Right lobe of liver (tissue), 6 donors: ENCODE results near the gene CTDSPL. TPM values are rescaled to one million over a fixed set of nuclear protein-coding genes. Genes with fewer than 3 reads are reported as not detected.

Experiments
- ATAC-seq, 4 donors: fragments of 200-7000 bp; cut with Tn5 transposase; one replicate each; pipeline ENCODE4 v1.9.1; 2020; ENCODE audit warnings: mild to moderate bottlenecking in 4 of 4, moderate library complexity in 4 of 4
- DNase-seq, 3 donors: peaks; one replicate each; pipeline ENCODE4 v3.0.0-alpha.2; 2020
- H3K27ac ChIP-seq, 3 donors: fragments of 200-600 bp; one replicate each; pipeline ENCODE4 v1.8.0; 2022
- H3K27me3 ChIP-seq, 2 donors: fragments of 200-600 bp; one replicate each; pipeline ENCODE4 v1.8.0; 2022
- H3K36me3 ChIP-seq, 4 donors: fragments of 200-600 bp; sonication (generic) in 1 of 4; one replicate each; pipeline versions ENCODE4 v1.5.1 to v1.8.0; 2017 to 2022; ENCODE audit warnings: control low read depth in 1 of 4
- H3K4me1 ChIP-seq, 4 donors: fragments of 200-600 bp; sonication (generic) in 1 of 4; one replicate each; pipeline versions ENCODE4 v1.5.1 to v1.8.0; 2017 to 2022; ENCODE audit warnings: control low read depth in 1 of 4
- H3K4me3 ChIP-seq, 3 donors: fragments of 200-600 bp; one replicate each; pipeline ENCODE4 v1.8.0; 2022
- H3K9me3 ChIP-seq, 4 donors: fragments of 200-600 bp; sonication (generic) in 1 of 4; one replicate each; pipeline versions ENCODE4 v1.5.1 to v1.8.0; 2017 to 2022; ENCODE audit warnings: control low read depth in 1 of 4
- POLR2A ChIP-seq: fragments of 450-650 bp; IDR thresholded peaks from one replicate; pipeline ENCODE4 v1.6.1; 2017; ENCODE audit warnings: antibody characterized with exemption, mild to moderate bottlenecking
- WGBS: methylation state at CpG from one replicate; pipeline ENCODE4 v1.1.6; 2018; ENCODE audit warnings: low coverage, low lambda C conversion rate; ENCODE audit not compliant: insufficient coverage; ENCODE audit errors: missing lambda C conversion rate; 5-methylcytosine and 5-hydroxymethylcytosine counted together
- intact Hi-C, 2 donors: fragments of 100-400 bp; cut with DNase I; formaldehyde crosslinking; loops; one replicate each; pipeline versions ENCODE4 v1.11.2 to v1.14.1; 2022
- total RNA-seq, 6 experiments: library from RNA; depleted of rRNA in 2 of 6; stranded (reverse); fragments of >200 nt in 2 of 6; fragmentation: NEBNext Ultra II Directional in 3 of 6; extraction: Animal tissue kit (Norgen Biotek cat#: 25700) in 3 of 6; gene quantifications; one replicate each; pipeline versions ENCODE4 v1.1.0 to v1.2.4, GENCODE V29; 2016 to 2023
- TF ChIP-seq, protein P1 (sequence below), 4 donors: fragments of 200-600 bp in 3 of 4; fragments of 450-650 bp in 1 of 4; IDR thresholded peaks; one replicate each; pipeline versions ENCODE4 v1.5.1 to v1.8.0; 2016 to 2022; ENCODE audit warnings: antibody characterized with exemption in 4 of 4, mild to moderate bottlenecking in 2 of 4
- donor health status: DM: no; HTN: yes; CAD: no.
- donor health status: DM: no; HTN: no; CAD: no.
- donor health status: DM: no; HTN: no; CAD: no.
- donor health status: DM: no; HTN: yes; CAD: no.
- donor health status: DM: no; HTN: yes; CAD: no.

CTDSPL gene
- total RNA-seq, 6 experiments from 2014 or later = 14.9 to 22.8 (median 18.0) TPM

DNA sequence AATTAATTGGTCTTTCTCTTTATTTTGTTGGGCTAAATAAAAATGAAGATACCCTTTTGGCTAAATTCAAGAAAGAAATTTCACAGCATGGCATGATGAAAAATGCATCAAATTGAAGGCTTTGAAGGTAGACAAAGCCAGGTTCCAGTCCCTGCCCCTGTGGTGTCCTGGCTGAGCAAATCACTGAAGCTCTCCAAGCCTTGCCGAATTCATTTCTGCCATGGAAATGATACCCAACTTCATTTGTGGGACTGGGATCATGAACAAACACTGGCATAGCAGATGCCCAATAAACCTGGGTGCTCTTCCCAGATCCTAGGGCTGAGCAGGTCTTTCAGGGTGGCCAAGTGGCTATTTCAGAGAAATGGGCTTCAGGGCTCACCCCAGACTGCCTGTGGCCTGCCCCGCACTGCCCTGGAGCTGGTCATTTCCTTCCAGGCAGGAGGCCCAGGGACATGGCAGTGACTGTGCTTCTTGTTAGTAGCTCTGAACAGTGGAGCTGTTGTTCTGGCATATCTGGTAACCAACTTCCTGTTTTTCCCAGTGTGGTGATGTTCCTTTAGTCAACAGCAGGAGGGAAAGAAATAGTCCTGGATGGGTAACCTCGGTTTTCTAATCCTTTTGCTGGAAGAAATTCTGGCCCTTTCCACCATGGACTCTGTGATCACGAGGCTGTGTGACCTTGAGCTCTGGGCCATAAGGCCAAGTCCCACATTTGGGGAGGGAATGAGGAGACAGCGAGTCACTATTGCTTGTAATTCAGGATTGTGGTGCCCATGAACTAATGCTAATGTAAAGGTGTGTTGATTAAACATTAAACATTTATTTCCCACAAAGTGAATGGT lies 47.6 kb downstream of the CTDSPL start:
- Histone ChIP-seq H3K4me3 (no peak overlapping the region), H3K27ac (no peak overlapping the region), H3K36me3 (no peaks in the 10 kb centered on the region), H3K27me3 (no peaks in the 10 kb centered on the region), H3K4me1 (peaks cover 0 to 6% (median 2%) of the 10 kb centered on the region in 4 donors), H3K9me3 (no peaks in the 10 kb centered on the region)
- 70% methylated on average over 4 of the region's 5 CpGs for WGBS
- ATAC-seq = peak; percentile 41 to 51 (median 50)
- intact Hi-C loops = no loop called here
- TF ChIP-seq POLR2A = no peak
- TF ChIP-seq, protein P1, sequence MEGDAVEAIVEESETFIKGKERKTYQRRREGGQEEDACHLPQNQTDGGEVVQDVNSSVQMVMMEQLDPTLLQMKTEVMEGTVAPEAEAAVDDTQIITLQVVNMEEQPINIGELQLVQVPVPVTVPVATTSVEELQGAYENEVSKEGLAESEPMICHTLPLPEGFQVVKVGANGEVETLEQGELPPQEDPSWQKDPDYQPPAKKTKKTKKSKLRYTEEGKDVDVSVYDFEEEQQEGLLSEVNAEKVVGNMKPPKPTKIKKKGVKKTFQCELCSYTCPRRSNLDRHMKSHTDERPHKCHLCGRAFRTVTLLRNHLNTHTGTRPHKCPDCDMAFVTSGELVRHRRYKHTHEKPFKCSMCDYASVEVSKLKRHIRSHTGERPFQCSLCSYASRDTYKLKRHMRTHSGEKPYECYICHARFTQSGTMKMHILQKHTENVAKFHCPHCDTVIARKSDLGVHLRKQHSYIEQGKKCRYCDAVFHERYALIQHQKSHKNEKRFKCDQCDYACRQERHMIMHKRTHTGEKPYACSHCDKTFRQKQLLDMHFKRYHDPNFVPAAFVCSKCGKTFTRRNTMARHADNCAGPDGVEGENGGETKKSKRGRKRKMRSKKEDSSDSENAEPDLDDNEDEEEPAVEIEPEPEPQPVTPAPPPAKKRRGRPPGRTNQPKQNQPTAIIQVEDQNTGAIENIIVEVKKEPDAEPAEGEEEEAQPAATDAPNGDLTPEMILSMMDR (IDR thresholded peaks at IDR 0.05) = no peak
- DNase-seq = no peak

- H3K27ac ChIP-seq = no peak overlapping the region
These were observed 49.2 kb downstream of the CTDSPL start for GRCh38 chr3:37910671-37911400.

DNA sequence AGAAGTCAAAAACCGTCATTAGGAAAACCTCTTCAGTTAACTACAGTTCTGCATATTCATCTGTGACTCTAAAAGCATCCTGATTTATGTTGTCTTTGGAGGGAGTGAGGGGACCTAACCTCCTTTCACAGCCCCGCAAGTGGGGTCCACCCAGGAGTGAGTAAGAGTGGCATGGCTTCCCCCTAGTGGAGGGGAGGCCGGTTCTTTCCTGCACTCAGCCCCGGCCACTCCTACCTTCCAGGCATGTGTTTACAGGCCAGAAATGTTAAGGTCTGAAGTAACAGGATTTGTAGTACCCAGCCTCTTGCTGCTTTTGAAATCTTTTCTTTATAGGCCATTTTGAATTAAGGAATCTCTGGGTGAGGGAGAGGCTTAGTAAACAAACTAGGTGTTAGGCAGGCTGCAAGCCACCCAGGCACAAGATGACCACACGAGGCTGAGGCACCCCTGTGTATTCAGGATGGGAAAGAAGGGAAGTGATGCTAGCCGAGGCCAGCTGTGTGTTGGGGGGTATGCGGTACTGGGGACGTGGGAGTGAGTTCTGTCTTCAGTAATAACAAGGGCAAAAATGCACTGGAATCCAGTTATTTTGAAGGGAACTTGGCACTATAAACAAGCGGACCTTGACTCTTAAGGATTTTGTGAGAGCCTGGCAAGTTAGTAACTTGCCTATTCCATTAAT lies 50.5 kb downstream of the CTDSPL start:
- Histone ChIP-seq H3K36me3 (no peaks in the 10 kb centered on the region), H3K27ac (no peak overlapping the region), H3K4me3 (no peak overlapping the region), H3K27me3 (no peaks in the 10 kb centered on the region), H3K9me3 (no peaks in the 10 kb centered on the region), H3K4me1 (peaks cover 0 to 6% (median 0%) of the 10 kb centered on the region in 4 donors)
- TF ChIP-seq POLR2A = no peak
- TF ChIP-seq, protein P1 (IDR thresholded peaks at IDR 0.05) = peak in 1 of 4 donors; percentile 13
- WGBS = 40% methylated on average over 5 of the region's 9 CpGs
- ATAC-seq = peak; percentile 25 to 50 (median 38)
- intact Hi-C loops = no loop called here
- no peak for DNase-seq

More at GRCh38 chr3:37910671-37911400, 49.2 kb downstream of the CTDSPL start:
- TF ChIP-seq, protein P1 (IDR thresholded peaks at IDR 0.05) = no peak
- TF ChIP-seq POLR2A = no peak
- Histone ChIP-seq H3K4me3 (no peak overlapping the region), H3K36me3 (no peaks in the 10 kb centered on the region), H3K27me3 (no peaks in the 10 kb centered on the region), H3K9me3 (no peaks in the 10 kb centered on the region), H3K4me1 (peaks cover 0 to 6% (median 2%) of the 10 kb centered on the region in 4 donors)
- no peak for ATAC-seq
- 64% methylated on average over 4 of the region's 4 CpGs for WGBS
- intact Hi-C loops = no loop called here
- DNase-seq = no peak

GRCh38 chr3:37913522-37913921 lies 51.8 kb downstream of the CTDSPL start:
- Histone ChIP-seq H3K36me3 (no peaks in the 10 kb centered on the region), H3K27me3 (no peaks in the 10 kb centered on the region), H3K9me3 (no peaks in the 10 kb centered on the region), H3K4me3 (no peak overlapping the region), H3K27ac (no peak overlapping the region), H3K4me1 (peaks cover 0 to 6% (median 2%) of the 10 kb centered on the region in 4 donors)
- TF ChIP-seq, protein P1 (IDR thresholded peaks at IDR 0.05) = no peak
- no peak for TF ChIP-seq POLR2A
- DNase-seq (no peak), ATAC-seq (no peak)
- WGBS = 66% methylated on average over 4 of the region's 4 CpGs
- intact Hi-C loops = no loop called here
